MCF 10A (cell line): Measurements from ENCODE around the gene KRTAP10-3. TPM values are rescaled to one million over a fixed set of nuclear protein-coding genes. Genes with fewer than 3 reads are reported as not detected.

Experiments
- BruUV-seq: library from RNA; stranded (reverse); fragments of 400-500 nt; replicated peaks from 2 replicates; lab custom pipeline; 2021; lab: Mats Ljungman, UMichigan
- CTCF ChIA-PET: fragments of 300-600 bp; sonication (Branson Sonifier 250); formaldehyde crosslinking; extraction: SDS; loops from one replicate; lab custom pipeline; 2021; ENCODE audit warnings: antibody characterized with exemption, inconsistent platforms; lab: Yijun Ruan, JAX
- POLR2A ChIA-PET: fragments of 300-600, 350-650 bp; sonication (Branson Sonifier 250); formaldehyde crosslinking; extraction: SDS; loops from one replicate; lab custom pipeline; 2020; ENCODE audit warnings: antibody characterized with exemption, inconsistent platforms; lab: Yijun Ruan, JAX
- DNase-seq: peaks from one replicate; pipeline ENCODE4 v3.0.0-alpha.2; 2018; ENCODE audit not compliant: unreplicated experiment
- H3K27ac Mint-ChIP-seq: one replicate; pipeline ENCODE4 v1.8.0; 2022; ENCODE audit warnings: mild to moderate bottlenecking, low read depth, mixed read lengths; ENCODE audit not compliant: unreplicated experiment
- H3K27me3 Mint-ChIP-seq: one replicate; pipeline ENCODE4 v1.8.0; 2022; ENCODE audit warnings: mixed read lengths; ENCODE audit not compliant: insufficient read depth, unreplicated experiment
- H3K36me3 Mint-ChIP-seq: one replicate; pipeline ENCODE4 v1.8.0; 2022; ENCODE audit warnings: mild to moderate bottlenecking, moderate library complexity, mixed read lengths; ENCODE audit not compliant: insufficient read depth, unreplicated experiment
- H3K4me1 Mint-ChIP-seq: one replicate; pipeline ENCODE4 v1.8.0; 2022; ENCODE audit warnings: mixed read lengths; ENCODE audit not compliant: insufficient read depth, unreplicated experiment
- H3K4me3 Mint-ChIP-seq: one replicate; pipeline ENCODE4 v1.8.0; 2022; ENCODE audit warnings: mild to moderate bottlenecking, moderate library complexity, mixed read lengths; ENCODE audit not compliant: unreplicated experiment
- H3K9me3 Mint-ChIP-seq: one replicate; pipeline ENCODE4 v1.8.0; 2022; ENCODE audit warnings: mixed read lengths; ENCODE audit not compliant: unreplicated experiment
- CTCF ChIP-seq: fragments of 200-600 bp; IDR thresholded peaks from one replicate; pipeline ENCODE4 v1.8.0; 2022; ENCODE audit warnings: antibody characterized with exemption, mild to moderate bottlenecking; ENCODE audit not compliant: unreplicated experiment
- intact Hi-C: fragments of 100-400 bp; cut with micrococcal nuclease; formaldehyde crosslinking; loops from 2 replicates; pipeline ENCODE4 v1.14.1; 2022
- total RNA-seq: library from RNA; stranded (reverse); gene quantifications from 2 replicates; pipeline ENCODE4 v1.2.3, GENCODE V29; 2022

KRTAP10-3 gene
- total RNA-seq, 1 experiment from 2014 or later: not detected

DNA sequence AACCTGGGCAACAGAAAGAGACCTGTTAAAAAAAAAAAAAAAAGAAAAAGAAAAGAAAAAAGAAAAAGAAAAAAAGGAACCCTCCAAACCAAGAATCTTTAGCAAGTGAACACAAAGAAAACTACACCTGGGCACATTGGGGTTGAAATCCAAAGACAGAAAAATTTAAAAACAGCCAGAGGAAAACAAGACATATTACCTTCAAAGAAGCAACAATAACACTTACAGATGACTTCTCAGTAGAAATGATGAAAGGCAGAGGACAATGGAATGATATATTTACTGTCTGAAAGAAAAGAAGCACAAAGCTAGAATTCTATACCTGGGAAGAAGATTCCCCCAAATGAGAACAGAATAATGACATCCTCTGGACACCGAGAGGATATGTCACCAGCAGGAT, 15.9 kb downstream of the KRTAP10-3 start:
- TF ChIP-seq CTCF: no peak

GRCh38 chr21:44540741-44541288, 17.8 kb downstream of the KRTAP10-3 start:
- POLR2A ChIA-PET: no interaction called here

More for the DNA sequence above, 15.9 kb downstream of the KRTAP10-3 start:
- peaks cover 5% of the 10 kb centered on the region for H3K4me1 Mint-ChIP-seq
- no TSS peak for BruUV-seq
- intact Hi-C loops: no loop called here
- no peak overlapping the region for H3K27ac Mint-ChIP-seq
- ChIA-PET POLR2A (no interaction called here), CTCF (no interaction called here)
- H3K4me3 Mint-ChIP-seq: no peak overlapping the region
- H3K36me3 Mint-ChIP-seq: no peaks in the 10 kb centered on the region
- DNase-seq: no peak
- H3K9me3 Mint-ChIP-seq: peaks cover 20% of the 10 kb centered on the region
- peaks cover 23% of the 10 kb centered on the region for H3K27me3 Mint-ChIP-seq

DNA sequence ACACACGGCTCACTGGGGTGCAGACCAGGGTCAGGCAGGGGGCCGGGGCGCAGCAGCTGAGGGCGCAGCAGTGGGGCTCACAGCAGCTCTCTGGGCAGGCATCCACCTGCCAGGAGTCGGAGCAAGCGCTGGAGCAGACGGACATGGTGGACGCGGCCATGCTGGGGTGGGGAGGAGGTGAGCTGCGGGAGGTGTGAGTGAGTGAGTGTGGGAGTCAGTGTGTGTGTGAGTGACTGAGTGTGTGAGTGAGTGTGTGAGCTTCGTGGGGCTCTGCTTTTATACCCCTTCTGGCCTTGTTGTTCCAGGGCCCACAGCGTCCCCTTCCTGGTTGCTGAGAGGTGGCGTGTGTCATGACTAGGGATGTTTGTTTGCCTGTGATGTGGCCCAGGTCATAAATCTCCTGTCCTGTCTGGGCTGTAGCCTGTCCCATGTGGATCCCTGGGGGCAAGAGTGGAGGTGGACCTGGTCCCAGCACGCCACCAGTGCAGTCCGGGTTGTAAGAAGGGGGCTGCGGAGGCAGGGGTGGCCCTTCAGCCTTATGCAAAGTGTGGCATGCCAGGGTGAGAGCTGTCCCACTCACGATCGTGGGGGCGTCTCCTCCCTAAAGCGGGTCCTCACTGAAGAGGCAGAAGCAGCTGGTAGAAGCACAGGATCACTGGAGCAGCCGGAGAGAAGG, 18.5 kb downstream of the KRTAP10-3 start, which contains the start of gene KRTAP10-1:
Gene KRTAP10-1 (minus strand): TSS at position 205 of the 676 bp plus-strand sequence. CDS start 45 bp downstream, at position 160.
- Mint-ChIP-seq H3K4me1 (peaks cover 5% of the 10 kb centered on the region), H3K36me3 (no peaks in the 10 kb centered on the region), H3K27me3 (peaks cover 15% of the 10 kb centered on the region), H3K4me3 (no peak within 1 kb of the TSS), H3K27ac (no peak within 1 kb of the TSS), H3K9me3 (no peaks in the 10 kb centered on the region)
- no TSS peak for BruUV-seq
- no peak for TF ChIP-seq CTCF
- intact Hi-C loops: no loop called here
- DNase-seq: no peak
- ChIA-PET CTCF (no interaction called here), POLR2A (no interaction called here)

More at GRCh38 chr21:44540741-44541288, 17.8 kb downstream of the KRTAP10-3 start:
- H3K4me3 Mint-ChIP-seq: no peak overlapping the region
- DNase-seq: no peak
- H3K36me3 Mint-ChIP-seq: no peaks in the 10 kb centered on the region
- H3K9me3 Mint-ChIP-seq: peaks cover 5% of the 10 kb centered on the region
- peaks cover 5% of the 10 kb centered on the region for H3K4me1 Mint-ChIP-seq
- intact Hi-C loops: no loop called here
- H3K27me3 Mint-ChIP-seq: peaks cover 13% of the 10 kb centered on the region
- H3K27ac Mint-ChIP-seq: no peak overlapping the region
- BruUV-seq: no TSS peak
- CTCF ChIA-PET: interaction anchor here (0.5 kb wide), 1 partner anchor 1561 kb away, joined by 3 read pairs; no protein-coding TSS in a partner anchor
- no peak for TF ChIP-seq CTCF

- no peak for TF ChIP-seq CTCF
- Mint-ChIP-seq H3K9me3 (no peaks in the 10 kb centered on the region), H3K4me3 (no peak overlapping the region), H3K36me3 (no peaks in the 10 kb centered on the region), H3K27me3 (peaks cover 24% of the 10 kb centered on the region), H3K4me1 (peaks cover 5% of the 10 kb centered on the region), H3K27ac (no peak overlapping the region)
- ChIA-PET POLR2A (no interaction called here), CTCF (interaction anchor here (0.6 kb wide), 1 partner anchor 1016 kb away, joined by 3 read pairs; no protein-coding TSS in a partner anchor)
- intact Hi-C loops: no loop called here
- DNase-seq: no peak
- no TSS peak for BruUV-seq
Observed at GRCh38 chr21:44539046-44539445, 19.5 kb downstream of the KRTAP10-3 start.
